Measurements from ENCODE around the gene INTS15. TPM values are rescaled to one million over a fixed set of nuclear protein-coding genes. Genes with fewer than 3 reads are reported as not detected.
"Not testable (repeated sequence)": the region's sequence is repeated elsewhere in the genome, so short reads cannot be mapped to it uniquely, and the experiment has no call there.

Gene INTS15
- total RNA-seq, 1 experiment from 2014 or later, result 14.8 TPM

- DNase-seq (ENCODE audit: low read depth), result no peak
These were observed 27.2 kb downstream of the INTS15 start for GRCh38 chr7:6616854-6617643.

GRCh38 chr7:6618621-6619020, 28.8 kb downstream of the INTS15 start:
- no peak for DNase-seq (ENCODE audit: low read depth)

GRCh38 chr7:6619961-6620360, 30.1 kb downstream of the INTS15 start:
- no peak for DNase-seq (ENCODE audit: low read depth)

- DNase-seq (ENCODE audit: low read depth), result no peak
These were observed 31.6 kb downstream of the INTS15 start for GRCh38 chr7:6621195-6622133.

GRCh38 chr7:6622134-6622710, 32.4 kb downstream of the INTS15 start:
- no peak for DNase-seq (ENCODE audit: low read depth)

DNA sequence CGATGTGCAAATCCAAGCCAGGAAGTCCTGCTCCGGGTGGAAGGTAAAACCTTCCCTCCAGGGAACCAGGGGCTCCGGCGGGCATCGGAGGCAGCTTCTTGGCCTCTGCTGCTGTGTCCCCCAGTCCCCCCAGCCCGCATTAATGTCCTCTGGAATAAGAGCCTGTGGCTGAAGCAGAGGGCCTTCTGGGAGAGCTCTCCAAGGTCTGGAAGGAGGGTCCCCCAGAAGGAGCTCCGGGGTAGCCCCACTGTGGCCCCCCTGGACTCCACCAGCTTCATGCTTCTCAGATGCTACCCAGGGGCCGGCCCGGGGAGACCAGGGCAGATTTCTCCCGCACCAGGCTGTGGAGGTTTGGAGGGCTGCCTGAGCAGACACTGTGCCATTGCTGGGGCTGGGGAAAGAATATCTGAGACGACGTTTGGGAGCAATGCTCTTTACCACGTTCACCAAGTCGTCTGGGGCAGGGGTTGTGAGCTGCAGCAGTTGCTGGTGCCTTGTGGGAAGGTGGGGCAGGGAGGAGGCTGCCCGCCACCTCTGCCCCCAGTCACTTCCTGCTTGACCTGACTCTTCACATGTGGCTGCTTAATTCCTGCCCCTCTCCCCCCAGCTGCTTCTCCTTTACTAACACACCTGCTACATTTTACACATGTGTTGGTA, 33.9 kb downstream of the INTS15 start:
- no peak for DNase-seq (ENCODE audit: low read depth)

- DNase-seq (ENCODE audit: low read depth), result no peak
These were observed 34.4 kb downstream of the INTS15 start for GRCh38 chr7:6624246-6624611.

GRCh38 chr7:6628045-6628444, 38.2 kb downstream of the INTS15 start:
- no peak for DNase-seq (ENCODE audit: low read depth)

GRCh38 chr7:6630007-6630849, 40.4 kb downstream of the INTS15 start:
- DNase-seq (ENCODE audit: low read depth), result no peak

DNA sequence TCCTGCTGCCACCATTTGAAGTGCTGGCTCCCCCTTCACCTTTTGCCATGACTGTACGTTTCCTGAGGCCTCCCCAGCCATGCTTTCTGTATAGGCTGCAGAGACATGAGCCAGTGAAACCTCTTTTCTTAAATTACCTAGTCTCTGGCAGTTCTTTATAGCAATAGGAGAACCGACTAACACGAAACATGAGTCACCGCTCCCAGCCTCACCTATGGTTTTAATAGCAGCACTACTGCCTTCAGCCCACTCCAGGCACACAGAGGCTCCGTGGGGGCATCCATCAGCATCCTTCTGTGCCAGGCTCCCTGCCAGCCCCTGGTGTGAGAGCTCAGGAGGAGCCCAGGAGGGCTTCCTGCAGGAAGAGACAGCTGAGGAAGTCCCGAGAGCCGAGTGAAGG, 41.8 kb downstream of the INTS15 start:
- DNase-seq (ENCODE audit: low read depth), result no peak

GRCh38 chr7:6634021-6634420, 44.2 kb downstream of the INTS15 start:
- no peak for DNase-seq (ENCODE audit: low read depth)

DNA sequence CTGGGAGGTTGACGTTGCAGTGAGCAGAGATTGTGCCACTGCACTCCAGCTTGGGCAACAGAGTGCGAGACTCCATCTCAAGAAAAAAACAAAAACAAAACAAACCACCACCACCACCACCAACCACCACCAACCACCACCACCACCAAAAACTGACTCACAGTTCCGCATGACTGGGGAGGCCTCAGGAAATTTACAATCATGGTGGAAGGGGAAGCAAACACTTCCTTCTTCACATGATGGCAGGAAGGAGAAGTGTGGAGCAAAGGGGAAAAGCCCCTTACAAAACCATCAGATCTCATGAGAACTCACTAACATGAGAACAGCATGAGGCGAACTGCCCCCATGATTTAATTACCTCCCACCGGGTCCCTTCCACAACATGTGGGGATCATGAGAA, 45.1 kb downstream of the INTS15 start:
- not testable (repeated sequence) for DNase-seq (ENCODE audit: low read depth)

GRCh38 chr7:6636741-6637543, 47.1 kb downstream of the INTS15 start, which contains the start of gene ZNF316:
Gene ZNF316, plus strand, starts transcription at chr7:6637318. Its CDS starts 5,092 bp downstream, at chr7:6642410.
- peak; percentile 64 for DNase-seq (ENCODE audit: low read depth)

GRCh38 chr7:6637544-6638229, 47.9 kb downstream of the INTS15 start:
- DNase-seq (ENCODE audit: low read depth), result peak; percentile 43

DNA sequence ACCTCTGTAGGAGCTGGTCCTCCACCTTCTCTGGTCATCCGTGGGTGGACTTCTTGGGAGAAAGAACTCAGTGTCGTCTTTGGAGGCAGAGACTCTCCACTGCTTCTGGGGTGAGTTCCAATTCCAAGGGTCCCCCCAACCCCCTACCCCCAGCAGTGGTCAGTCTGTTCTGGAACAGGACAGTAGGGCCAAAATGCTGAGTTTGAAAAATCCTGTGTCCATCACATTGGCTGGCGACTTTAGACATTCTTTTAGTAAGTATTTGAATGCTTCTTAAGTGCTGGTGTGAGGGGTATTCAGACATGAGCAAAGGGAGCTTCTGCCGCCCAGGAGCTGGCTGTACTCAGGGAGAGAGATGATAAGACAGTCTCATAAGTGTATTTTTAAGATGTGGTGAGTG, 49.2 kb downstream of the INTS15 start:
- DNase-seq (ENCODE audit: low read depth), result no peak

DNA sequence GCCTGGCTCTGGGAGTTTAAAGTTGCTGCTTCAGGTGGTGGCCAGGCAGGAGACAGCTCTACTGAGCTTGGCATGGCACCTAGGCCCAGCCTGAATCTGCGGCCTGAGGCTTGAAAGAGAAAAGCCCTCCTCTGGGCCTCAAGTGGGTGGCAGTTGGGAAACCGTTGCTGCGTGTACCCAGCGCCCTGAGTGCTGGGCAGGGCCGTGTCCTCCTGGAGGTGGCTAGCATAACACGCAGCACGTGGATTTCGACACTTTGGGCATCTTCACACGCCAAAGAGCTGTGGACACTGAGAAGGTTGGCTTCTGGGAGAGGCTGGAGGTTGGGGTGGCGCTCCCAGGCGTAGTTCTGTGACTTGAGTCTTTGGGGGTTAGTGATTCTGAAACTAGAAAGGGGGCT, 49.8 kb downstream of the INTS15 start:
- no peak for DNase-seq (ENCODE audit: low read depth)

DNA sequence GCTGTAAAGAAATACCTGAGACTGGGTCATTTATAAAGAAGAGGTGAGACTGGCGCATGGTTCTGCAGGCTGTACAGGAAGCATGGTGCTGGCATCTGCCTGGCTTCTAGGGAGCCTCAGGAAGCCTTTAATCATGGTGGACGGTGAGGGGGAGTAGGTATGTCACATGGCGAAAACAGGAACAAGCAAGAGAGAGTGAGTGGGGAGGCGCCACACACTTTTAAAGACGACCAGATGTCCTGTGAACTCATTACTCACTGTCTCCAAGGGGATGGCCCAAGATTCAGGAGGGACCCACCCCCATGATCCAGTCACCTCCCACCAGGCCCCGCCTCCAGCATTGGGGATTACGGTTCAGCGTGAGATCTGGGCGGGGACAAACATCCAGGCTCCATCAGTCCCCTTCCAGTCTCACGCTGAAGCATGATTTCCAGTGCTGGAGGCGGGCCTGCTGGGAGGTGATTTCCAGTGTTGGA, 50.5 kb downstream of the INTS15 start:
- peak; percentile 32 for DNase-seq (ENCODE audit: low read depth)

DNA sequence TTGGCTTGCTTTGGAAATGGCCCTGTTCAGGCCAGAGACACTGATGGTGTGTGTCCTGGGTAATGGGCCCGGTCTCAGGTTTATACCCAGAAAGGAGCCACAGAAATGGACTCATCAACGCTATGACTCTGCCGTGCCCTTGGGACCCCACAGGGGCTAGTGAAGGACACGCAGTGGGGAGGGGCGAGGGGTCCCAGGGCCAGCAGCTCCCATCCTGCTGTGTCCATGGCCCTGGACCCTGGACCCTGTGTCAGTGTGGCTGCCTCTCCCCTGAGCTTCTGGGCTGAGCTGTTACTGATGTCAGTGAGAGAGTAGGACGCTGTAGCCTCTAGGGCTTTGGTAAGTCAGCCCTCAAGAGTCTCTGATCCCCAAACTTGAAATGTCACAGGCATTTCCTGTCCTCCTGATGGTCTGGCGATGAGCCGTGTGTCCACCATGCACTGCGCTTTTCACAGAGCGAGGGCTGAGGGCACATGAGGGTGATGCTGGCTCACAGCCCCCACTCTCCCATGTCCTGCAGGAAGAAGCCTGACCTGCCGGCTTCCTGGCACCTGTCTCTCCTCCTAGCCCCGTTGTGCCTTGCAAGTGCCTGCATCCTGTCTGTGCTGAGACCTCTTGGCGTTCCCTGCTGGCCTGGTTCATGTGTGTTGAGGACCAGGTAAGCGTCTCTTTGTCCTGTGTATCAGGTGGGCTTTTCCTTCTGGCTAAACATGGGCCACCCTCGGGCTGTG, 51.6 kb downstream of the INTS15 start:
- DNase-seq (ENCODE audit: low read depth), result no peak

Data from RPMI7951 (cell line).